GM12892 (cell line): ENCODE measurements around the gene IQGAP2.

Source experiments
- POLR2A ChIP-seq: IDR thresholded peaks from 2 replicates; pipeline ENCODE4 v1.6.1; 2011; ENCODE audit warnings: low read depth, low read length, control low read depth
- POLR2AphosphoS5 ChIP-seq: IDR thresholded peaks from 2 replicates; pipeline ENCODE4 v1.6.1; 2011; ENCODE audit warnings: low read depth, low read length, control low read depth
- TAF1 ChIP-seq: IDR thresholded peaks from 2 replicates; pipeline ENCODE4 v1.6.1; 2011; ENCODE audit warnings: low read depth, mild to moderate bottlenecking, control low read depth, low read length, borderline replicate concordance

DNA sequence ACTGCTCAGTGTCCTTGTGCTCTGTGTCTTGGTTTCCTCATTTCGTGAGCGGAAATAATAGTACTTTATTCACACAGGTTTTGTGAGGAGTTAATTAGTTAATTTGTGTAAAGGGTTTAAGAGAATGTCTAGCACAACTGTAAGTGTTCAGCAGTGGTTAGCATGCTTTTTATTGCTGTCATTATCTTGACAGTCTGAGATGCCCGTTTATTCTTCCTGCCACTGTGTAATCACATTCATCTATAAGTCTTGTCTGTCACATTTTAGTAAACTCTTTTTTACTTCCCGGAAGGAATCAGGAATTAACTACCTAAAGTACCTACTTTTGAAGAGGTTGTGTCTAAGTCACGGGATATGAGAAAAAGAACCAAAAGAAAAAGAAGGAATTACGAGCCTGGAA lies 38.0 kb downstream of the IQGAP2 start:
- TF ChIP-seq POLR2A (no peak), TAF1 (no peak), POLR2AphosphoS5 (no peak)
